Measurements from ENCODE around the gene SRY. TPM values are rescaled to one million over a fixed set of nuclear protein-coding genes. Genes with fewer than 3 reads are reported as not detected.

Gene SRY
- total and polyA plus RNA-seq, 2 of the 4 experiments (the other 2 are of a cell fraction) = not detected

- no peaks in the 10 kb centered on the region for H3K4me1 ChIP-seq (ENCODE audit: control insufficient read depth, insufficient read depth, low read length)
- H3K56ac ChIP-seq (ENCODE audit: extremely low read depth, insufficient read depth, low read length) = no peak overlapping the region
- H2BK20ac ChIP-seq (ENCODE audit: low read depth, low read length) = no peak overlapping the region
- H3K23ac ChIP-seq (ENCODE audit: low read depth, low read length) = no peak overlapping the region
- H3K4me2 ChIP-seq (ENCODE audit: low read depth, low read length) = no peak overlapping the region
- ChIA-PET CTCF (no interaction called here), POLR2A (ENCODE audit: unreplicated experiment) (no interaction called here)
- dilution Hi-C loops (cut with HindIII; ENCODE audit: low sequenced_read_pairs, unreplicated experiment) (no loop called here), intact Hi-C loops (cut with micrococcal nuclease) (no loop called here), in situ Hi-C loops (cut with MboI; ENCODE audit: low sequenced_read_pairs) (no loop called here)
- no peak overlapping the region for H3K18ac ChIP-seq (ENCODE audit: low read depth, low read length)
- H3K9me3 ChIP-seq (ENCODE audit: control insufficient read depth, insufficient read depth, low read length) = no peaks in the 10 kb centered on the region
- no peak for DNase-seq
- no peak overlapping the region for H2BK120ac ChIP-seq (ENCODE audit: low read depth, low read length)
- no peak overlapping the region for H2BK15ac ChIP-seq (ENCODE audit: low read depth, low read length)
- H2AFZ ChIP-seq (replicated peaks; ENCODE audit: low read length, poor library complexity) = no peak overlapping the region
- H4K5ac ChIP-seq (ENCODE audit: low read depth, low read length) = no peak overlapping the region
- H3K27ac ChIP-seq (ENCODE audit: insufficient read depth, low read length) = no peak overlapping the region
- H3K9ac ChIP-seq (ENCODE audit: low read depth, low read length) = no peak overlapping the region
- no peak overlapping the region for H3K4me3 ChIP-seq (ENCODE audit: insufficient read depth, low read depth, low read length)
- no peak overlapping the region for H3K4ac ChIP-seq (ENCODE audit: low read depth, low read length)
- no peaks in the 10 kb centered on the region for H3K36me3 ChIP-seq (ENCODE audit: control insufficient read depth, insufficient read depth, low read length)
- TF ChIP-seq POLR2A (IDR thresholded peaks at IDR 0.05; ENCODE audit: low read depth, low read length) (no peak), MXI1 (IDR thresholded peaks at IDR 0.05; ENCODE audit: borderline replicate concordance, low read depth, low read length) (no peak), RFX5 (IDR thresholded peaks at IDR 0.05; ENCODE audit: low read depth, low read length) (no peak), RAD21 (IDR thresholded peaks at IDR 0.05; ENCODE audit: low read length) (no peak), BHLHE40 (IDR thresholded peaks at IDR 0.05; ENCODE audit: low read depth, low read length) (no peak), FOS (IDR thresholded peaks at IDR 0.05; ENCODE audit: low read depth, low read length) (no peak), NFE2L2 (IDR thresholded peaks at IDR 0.05; ENCODE audit: low read depth, low read length) (no peak), RCOR1 (IDR thresholded peaks at IDR 0.05; ENCODE audit: insufficient replicate concordance, low read length) (no peak), CTCF (conservative IDR thresholded peaks at IDR 0.05; ENCODE audit: low read depth, low read length) (no peak), CHD1 (IDR thresholded peaks at IDR 0.05; ENCODE audit: low read depth, low read length) (no peak), SMC3 (IDR thresholded peaks at IDR 0.05; ENCODE audit: low read depth, low read length) (no peak), MAZ (IDR thresholded peaks at IDR 0.05; ENCODE audit: borderline replicate concordance, low read depth, low read length) (no peak), MAFK (IDR thresholded peaks at IDR 0.05; ENCODE audit: low read depth, low read length) (no peak), ELK1 (IDR thresholded peaks at IDR 0.05; ENCODE audit: borderline replicate concordance, low read depth, low read length) (no peak), CEBPB (IDR thresholded peaks at IDR 0.05; ENCODE audit: low read depth, low read length) (no peak)
- TF ChIP-seq, protein P1, sequence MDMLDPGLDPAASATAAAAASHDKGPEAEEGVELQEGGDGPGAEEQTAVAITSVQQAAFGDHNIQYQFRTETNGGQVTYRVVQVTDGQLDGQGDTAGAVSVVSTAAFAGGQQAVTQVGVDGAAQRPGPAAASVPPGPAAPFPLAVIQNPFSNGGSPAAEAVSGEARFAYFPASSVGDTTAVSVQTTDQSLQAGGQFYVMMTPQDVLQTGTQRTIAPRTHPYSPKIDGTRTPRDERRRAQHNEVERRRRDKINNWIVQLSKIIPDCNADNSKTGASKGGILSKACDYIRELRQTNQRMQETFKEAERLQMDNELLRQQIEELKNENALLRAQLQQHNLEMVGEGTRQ (IDR thresholded peaks at IDR 0.05; ENCODE audit: low read depth, low read length) = no peak
- H3K27me3 ChIP-seq (ENCODE audit: control insufficient read depth, insufficient read depth, low read length) = no peaks in the 10 kb centered on the region
- no peak overlapping the region for H2BK5ac ChIP-seq (ENCODE audit: low read depth, low read length, poor library complexity, severe bottlenecking)
- H2AK9ac ChIP-seq (replicated peaks; ENCODE audit: low read depth, low read length, poor library complexity) = no peak overlapping the region
- WGBS, 2 experiments (ENCODE audit: extremely low coverage in 2 of 2, insufficient read length in 1 of 2) = no CpG with 5 or more reads among the region's 33 CpGs
- H3K9me1 ChIP-seq (ENCODE audit: insufficient read depth, low read length) = no peaks in the 10 kb centered on the region
- H4K8ac ChIP-seq (ENCODE audit: low read depth in 2 of 2, low read length in 2 of 2) = no peak overlapping the region
- no TSS peak for BruUV-seq (replicated peaks)
- H4K91ac ChIP-seq (ENCODE audit: insufficient read depth, low read depth, low read length) = no peak overlapping the region
- no peak overlapping the region for H2AK5ac ChIP-seq (ENCODE audit: low read depth, low read length)
- H3K14ac ChIP-seq (replicated peaks; ENCODE audit: low read depth, low read length) = no peak overlapping the region
- no peak for ATAC-seq (ENCODE audit: low read depth)
- no peaks in the 10 kb centered on the region for H4K20me1 ChIP-seq (ENCODE audit: insufficient read depth, low read length)
- no peaks in the 10 kb centered on the region for H3K79me1 ChIP-seq (ENCODE audit: low read depth in 1 of 2, low read length in 2 of 2)
These were observed 2.3 kb upstream of the SRY start for GRCh38 chrY:2789756-2790155.
